ENCODE data around the gene TSPEAR. TPM values are rescaled to one million over a fixed set of nuclear protein-coding genes. Genes with fewer than 3 reads are reported as not detected.

The TSPEAR gene
- total RNA-seq, 1 donor = not detected

GRCh38 chr21:44728716-44729115 is 17.3 kb upstream of the TSPEAR start:
- Histone ChIP-seq H4K20me1 (ENCODE audit: insufficient read depth, low read length) (no peaks in the 10 kb centered on the region), H3K36me3 (ENCODE audit: insufficient read depth, low read length) (no peaks in the 10 kb centered on the region), H3K27me3 (ENCODE audit: insufficient read depth, low read length) (peaks cover 22% of the 10 kb centered on the region), H2AFZ (ENCODE audit: low read length) (no peak overlapping the region), H3K27ac (ENCODE audit: low read depth, low read length) (no peak overlapping the region), H3K4me3 (ENCODE audit: insufficient read depth, low read length) (no peak overlapping the region), H3K9me3 (ENCODE audit: low read depth, low read length) (no peaks in the 10 kb centered on the region), H3K4me2 (ENCODE audit: insufficient read depth, low read length) (no peak overlapping the region), H3K4me1 (ENCODE audit: insufficient read depth, low read length) (no peaks in the 10 kb centered on the region), H3K79me2 (ENCODE audit: insufficient read depth, low read length) (no peaks in the 10 kb centered on the region)
- DNase-seq (ENCODE audit: insufficient read length, low spot score, missing footprints) = no peak
- no peak for TF ChIP-seq CTCF (IDR thresholded peaks at IDR 0.05; ENCODE audit: extremely low read depth, low read depth, low read length)

- H4K20me1 ChIP-seq (ENCODE audit: insufficient read depth, low read length) = no peaks in the 10 kb centered on the region
- H3K79me2 ChIP-seq (ENCODE audit: insufficient read depth, low read length) = no peaks in the 10 kb centered on the region
- H3K27me3 ChIP-seq (ENCODE audit: insufficient read depth, low read length) = peaks cover 31% of the 10 kb centered on the region
These were observed 16.4 kb upstream of the TSPEAR start for GRCh38 chr21:44727757-44728156.

GRCh38 chr21:44727321-44727720 is 15.9 kb upstream of the TSPEAR start:
- Histone ChIP-seq H3K4me1 (ENCODE audit: insufficient read depth, low read length) (no peaks in the 10 kb centered on the region), H3K4me2 (ENCODE audit: insufficient read depth, low read length) (no peak overlapping the region), H3K4me3 (ENCODE audit: insufficient read depth, low read length) (no peak overlapping the region), H3K36me3 (ENCODE audit: insufficient read depth, low read length) (no peaks in the 10 kb centered on the region), H3K9me3 (ENCODE audit: low read depth, low read length) (no peaks in the 10 kb centered on the region), H3K27me3 (ENCODE audit: insufficient read depth, low read length) (peaks cover 35% of the 10 kb centered on the region), H2AFZ (ENCODE audit: low read length) (no peak overlapping the region), H4K20me1 (ENCODE audit: insufficient read depth, low read length) (no peaks in the 10 kb centered on the region), H3K79me2 (ENCODE audit: insufficient read depth, low read length) (no peaks in the 10 kb centered on the region), H3K27ac (ENCODE audit: low read depth, low read length) (no peak overlapping the region)
- no peak for TF ChIP-seq CTCF (IDR thresholded peaks at IDR 0.05; ENCODE audit: extremely low read depth, low read depth, low read length)
- no peak for DNase-seq (ENCODE audit: insufficient read length, low spot score, missing footprints)

More at GRCh38 chr21:44727757-44728156, 16.4 kb upstream of the TSPEAR start:
- H2AFZ ChIP-seq (ENCODE audit: low read length) = no peak overlapping the region
- TF ChIP-seq CTCF (IDR thresholded peaks at IDR 0.05; ENCODE audit: extremely low read depth, low read depth, low read length) = no peak
- H3K4me1 ChIP-seq (ENCODE audit: insufficient read depth, low read length) = no peaks in the 10 kb centered on the region
- no peak overlapping the region for H3K4me3 ChIP-seq (ENCODE audit: insufficient read depth, low read length)
- no peak for DNase-seq (ENCODE audit: insufficient read length, low spot score, missing footprints)
- no peak overlapping the region for H3K4me2 ChIP-seq (ENCODE audit: insufficient read depth, low read length)
- no peak overlapping the region for H3K27ac ChIP-seq (ENCODE audit: low read depth, low read length)
- H3K9me3 ChIP-seq (ENCODE audit: low read depth, low read length) = no peaks in the 10 kb centered on the region
- no peaks in the 10 kb centered on the region for H3K36me3 ChIP-seq (ENCODE audit: insufficient read depth, low read length)

- DNase-seq (ENCODE audit: insufficient read length, low spot score, missing footprints) = peak; percentile 37
- Histone ChIP-seq H3K9me3 (ENCODE audit: low read depth, low read length) (no peaks in the 10 kb centered on the region), H2AFZ (ENCODE audit: low read length) (no peak overlapping the region), H3K27ac (ENCODE audit: low read depth, low read length) (no peak overlapping the region), H3K4me1 (ENCODE audit: insufficient read depth, low read length) (no peaks in the 10 kb centered on the region), H4K20me1 (ENCODE audit: insufficient read depth, low read length) (no peaks in the 10 kb centered on the region), H3K4me2 (ENCODE audit: insufficient read depth, low read length) (no peak overlapping the region), H3K27me3 (ENCODE audit: insufficient read depth, low read length) (peaks cover 35% of the 10 kb centered on the region), H3K36me3 (ENCODE audit: insufficient read depth, low read length) (no peaks in the 10 kb centered on the region), H3K4me3 (ENCODE audit: insufficient read depth, low read length) (no peak overlapping the region), H3K79me2 (ENCODE audit: insufficient read depth, low read length) (no peaks in the 10 kb centered on the region)
- no peak for TF ChIP-seq CTCF (IDR thresholded peaks at IDR 0.05; ENCODE audit: extremely low read depth, low read depth, low read length)
These were observed 15.5 kb upstream of the TSPEAR start for GRCh38 chr21:44726826-44727225.

Data from osteoblast (primary cell).